H9 (cell line): Measurements from ENCODE around the gene FARP1. TPM values are rescaled to one million over a fixed set of nuclear protein-coding genes. Genes with fewer than 3 reads are reported as not detected.

Experiments used
- DNase-seq: peaks from one replicate; pipeline ENCODE4 v3.0.0-alpha.2; 2017
- H2AFZ ChIP-seq: one replicate; pipeline ENCODE4 v1.6.1; 2013; ENCODE audit warnings: mild to moderate bottlenecking, low read length, control low read depth, moderate library complexity
- H2AK5ac ChIP-seq: 2 replicates; pipeline ENCODE4 v1.6.1; 2013; ENCODE audit warnings: low read length, control low read depth, mixed read lengths; ENCODE audit not compliant: insufficient read length
- H2BK120ac ChIP-seq: one replicate; pipeline ENCODE4 v1.6.1; 2013; ENCODE audit warnings: low read depth, mild to moderate bottlenecking, low read length, control low read depth, inconsistent platforms; ENCODE audit not compliant: poor library complexity, severe bottlenecking
- H2BK12ac ChIP-seq: 2 replicates; pipeline ENCODE4 v1.6.1; 2013; ENCODE audit warnings: low read length, control low read depth, mixed read lengths, low read depth; ENCODE audit not compliant: insufficient read length
- H2BK15ac ChIP-seq: 2 replicates; pipeline ENCODE4 v1.6.1; 2013; ENCODE audit warnings: low read depth, low read length, control low read depth
- H2BK20ac ChIP-seq: one replicate; pipeline ENCODE4 v1.6.1; 2013; ENCODE audit warnings: low read depth, mild to moderate bottlenecking, low read length, control low read depth, inconsistent platforms; ENCODE audit not compliant: poor library complexity, severe bottlenecking
- H2BK5ac ChIP-seq: 2 replicates; pipeline ENCODE4 v1.6.1; 2013; ENCODE audit warnings: low read length, control low read depth, mixed read lengths; ENCODE audit not compliant: insufficient read length
- H3K14ac ChIP-seq: 2 replicates; pipeline ENCODE4 v1.6.1; 2013; ENCODE audit warnings: low read length, control low read depth; ENCODE audit not compliant: insufficient read depth
- H3K18ac ChIP-seq: 2 replicates; pipeline ENCODE4 v1.6.1; 2013; ENCODE audit warnings: low read depth, mild to moderate bottlenecking, mixed read lengths, low read length, control low read depth; ENCODE audit not compliant: insufficient read length
- H3K23ac ChIP-seq: 2 replicates; pipeline ENCODE4 v1.6.1; 2013; ENCODE audit warnings: low read length, control low read depth, mixed read lengths, low read depth; ENCODE audit not compliant: insufficient read length
- H3K23me2 ChIP-seq: 2 replicates; pipeline ENCODE4 v1.6.1; 2013; ENCODE audit warnings: low read depth, mild to moderate bottlenecking, mixed read lengths, low read length, control low read depth; ENCODE audit not compliant: insufficient read length, poor library complexity, severe bottlenecking
- H3K27ac ChIP-seq: 2 replicates; pipeline ENCODE4 v1.5.1; 2013; ENCODE audit warnings: low read length, control low read depth, mixed read lengths, low read depth; ENCODE audit not compliant: insufficient read length
- H3K27me3 ChIP-seq: 2 replicates; pipeline ENCODE4 v1.6.1; 2013; ENCODE audit warnings: low read length, control low read depth, inconsistent platforms; ENCODE audit not compliant: insufficient read depth
- H3K4ac ChIP-seq: 2 replicates; pipeline ENCODE4 v1.6.1; 2013; ENCODE audit warnings: low read depth, mild to moderate bottlenecking, control low read depth, inconsistent platforms, low read length, moderate library complexity
- H3K4me1 ChIP-seq: 2 replicates; pipeline ENCODE4 v1.6.1; 2013; ENCODE audit warnings: low read length, control low read depth, inconsistent platforms; ENCODE audit not compliant: insufficient read depth
- H3K4me2 ChIP-seq: 2 replicates; pipeline ENCODE4 v1.6.1; 2013; ENCODE audit warnings: low read length, control low read depth, mixed read lengths; ENCODE audit not compliant: insufficient read length, insufficient read depth
- H3K56ac ChIP-seq: 2 replicates; pipeline ENCODE4 v1.6.1; 2013; ENCODE audit warnings: low read depth, mild to moderate bottlenecking, mixed read lengths, low read length, control low read depth; ENCODE audit not compliant: insufficient read length
- H3K79me1 ChIP-seq: 2 replicates; pipeline ENCODE4 v1.6.1; 2013; ENCODE audit warnings: low read depth, mild to moderate bottlenecking, moderate library complexity, low read length, control low read depth, inconsistent platforms; ENCODE audit not compliant: insufficient read depth, poor library complexity, severe bottlenecking
- H3K79me2 ChIP-seq: 2 replicates; pipeline ENCODE4 v1.6.1; 2013; ENCODE audit warnings: low read length, control low read depth, inconsistent platforms; ENCODE audit not compliant: insufficient read depth
- H3K9ac ChIP-seq: 2 replicates; pipeline ENCODE4 v1.6.1; 2013; ENCODE audit warnings: low read length, control low read depth, mixed read lengths; ENCODE audit not compliant: insufficient read length; ENCODE audit errors: extremely low read depth
- H3K9me3 ChIP-seq: one replicate; pipeline ENCODE4 v1.6.1; 2013; ENCODE audit warnings: low read depth, low read length, inconsistent platforms; ENCODE audit not compliant: control insufficient read depth
- H3T11ph ChIP-seq: one replicate; pipeline ENCODE4 v1.6.1; 2013; ENCODE audit warnings: mild to moderate bottlenecking, low read length, control low read depth, inconsistent platforms
- H4K20me1 ChIP-seq: one replicate; pipeline ENCODE4 v1.6.1; 2013; ENCODE audit not compliant: control insufficient read depth, insufficient read length, insufficient read depth
- H4K5ac ChIP-seq: 2 replicates; pipeline ENCODE4 v1.6.1; 2013; ENCODE audit warnings: low read depth, mild to moderate bottlenecking, mixed read lengths, low read length, control low read depth; ENCODE audit not compliant: insufficient read length
- H4K8ac ChIP-seq: replicated peaks from 2 replicates; pipeline ENCODE4 v1.6.1; 2013; ENCODE audit warnings: low read length, control low read depth, mixed read lengths, low read depth; ENCODE audit not compliant: insufficient read length
- H4K91ac ChIP-seq: 2 replicates; pipeline ENCODE4 v1.6.1; 2013; ENCODE audit warnings: low read depth, mild to moderate bottlenecking, moderate library complexity, mixed read lengths, low read length, control low read depth; ENCODE audit not compliant: insufficient read length
- H3K27ac Mint-ChIP-seq, 3 experiments: 2 replicates in 2 of 3; 3 replicates in 1 of 3; pipeline ENCODE4 v1.8.0; 2020 to 2021; ENCODE audit warnings: mixed read lengths in 3 of 3, mild to moderate bottlenecking in 1 of 3, moderate library complexity in 1 of 3
- H3K27me3 Mint-ChIP-seq: 2 replicates; pipeline ENCODE4 v1.8.0; 2021; ENCODE audit warnings: low read depth, mild to moderate bottlenecking, moderate library complexity, mixed read lengths
- H3K36me3 Mint-ChIP-seq, 3 experiments: 2 replicates in 2 of 3; 3 replicates in 1 of 3; pipeline ENCODE4 v1.8.0; 2020 to 2021; ENCODE audit warnings: low read depth in 3 of 3, mixed read lengths in 3 of 3; ENCODE audit not compliant: insufficient read depth in 1 of 3
- H3K4me1 Mint-ChIP-seq, 2 experiments: 2 replicates each; pipeline ENCODE4 v1.8.0; 2020; ENCODE audit warnings: mixed read lengths in 2 of 2
- H3K4me3 Mint-ChIP-seq, 2 experiments: 2 replicates in 1 of 2; 3 replicates in 1 of 2; pipeline ENCODE4 v1.8.0; 2020 to 2021; ENCODE audit warnings: mild to moderate bottlenecking in 2 of 2, mixed read lengths in 2 of 2, moderate library complexity in 1 of 2
- H3K9me3 Mint-ChIP-seq, 2 experiments: 2 replicates in 1 of 2; 3 replicates in 1 of 2; pipeline ENCODE4 v1.8.0; 2020; ENCODE audit warnings: mild to moderate bottlenecking in 2 of 2, mixed read lengths in 2 of 2, moderate library complexity in 1 of 2
- WGBS: extraction: QIAGEN DNeasy Blood & Tissue Kit; methylation state at CpG from one replicate; pipeline ENCODE4 v1.1.7; 2013; ENCODE audit warnings: missing lambda C conversion rate, low lambda C conversion rate, mixed read lengths; ENCODE audit not compliant: insufficient read length; ENCODE audit errors: extremely low coverage; 5-methylcytosine and 5-hydroxymethylcytosine counted together
- total RNA-seq: library from RNA; stranded (reverse); gene quantifications from 2 replicates; pipeline ENCODE4 v1.2.1, GENCODE V29; 2021
- TF ChIP-seq, protein P1 (sequence below): fragments of 200-600 bp; sonication (generic); conservative IDR thresholded peaks from 3 replicates; pipeline ENCODE4 v1.8.0; 2021; ENCODE audit warnings: antibody characterized with exemption, mild to moderate bottlenecking

FARP1 gene
- total RNA-seq, 1 experiment from 2014 or later = 95.9 TPM

GRCh38 chr13:98239162-98240076, 96.5 kb downstream of the FARP1 start:
- Mint-ChIP-seq H3K4me1 (peaks cover 31 to 33% of the 10 kb centered on the region in 2 experiments), H3K27ac (peak overlapping the region; percentile 68 to 98 (median 95); a peak in 6 of 7 replicates), H3K9me3 (no peaks in the 10 kb centered on the region), H3K4me3 (no peak overlapping the region), H3K36me3 (peaks cover 0 to 10% (median 10%) of the 10 kb centered on the region in 3 experiments; a peak in 4 of 7 replicates), H3K27me3 (no peaks in the 10 kb centered on the region)
- Histone ChIP-seq H3K79me2 (peaks cover 4% of the 10 kb centered on the region; the same call in 1 of the 2 replicates), H2BK5ac (no peak overlapping the region), H3K56ac (no peak overlapping the region), H3K27me3 (no peaks in the 10 kb centered on the region), H3K4me1 (peaks cover 9% of the 10 kb centered on the region; the same call in 1 of the 2 replicates), H4K8ac (no peak overlapping the region), H3K23me2 (no peaks in the 10 kb centered on the region), H2BK20ac (no peak overlapping the region), H3K4ac (no peak overlapping the region), H3K9ac (no peak overlapping the region), H3K14ac (no peak overlapping the region), H2AK5ac (no peak overlapping the region), H2BK120ac (no peak overlapping the region), H2BK15ac (no peak overlapping the region), H3K4me2 (no peak overlapping the region), H4K20me1 (no peaks in the 10 kb centered on the region), H3K23ac (no peak overlapping the region), H3K79me1 (peaks cover 2% of the 10 kb centered on the region), H2AFZ (no peak overlapping the region), H2BK12ac (no peak overlapping the region), H3K27ac (no peak overlapping the region), H3K9me3 (no peaks in the 10 kb centered on the region), H3K18ac (no peak overlapping the region), H3T11ph (no peak overlapping the region), H4K91ac (no peak overlapping the region), H4K5ac (no peak overlapping the region)
- TF ChIP-seq, protein P1, sequence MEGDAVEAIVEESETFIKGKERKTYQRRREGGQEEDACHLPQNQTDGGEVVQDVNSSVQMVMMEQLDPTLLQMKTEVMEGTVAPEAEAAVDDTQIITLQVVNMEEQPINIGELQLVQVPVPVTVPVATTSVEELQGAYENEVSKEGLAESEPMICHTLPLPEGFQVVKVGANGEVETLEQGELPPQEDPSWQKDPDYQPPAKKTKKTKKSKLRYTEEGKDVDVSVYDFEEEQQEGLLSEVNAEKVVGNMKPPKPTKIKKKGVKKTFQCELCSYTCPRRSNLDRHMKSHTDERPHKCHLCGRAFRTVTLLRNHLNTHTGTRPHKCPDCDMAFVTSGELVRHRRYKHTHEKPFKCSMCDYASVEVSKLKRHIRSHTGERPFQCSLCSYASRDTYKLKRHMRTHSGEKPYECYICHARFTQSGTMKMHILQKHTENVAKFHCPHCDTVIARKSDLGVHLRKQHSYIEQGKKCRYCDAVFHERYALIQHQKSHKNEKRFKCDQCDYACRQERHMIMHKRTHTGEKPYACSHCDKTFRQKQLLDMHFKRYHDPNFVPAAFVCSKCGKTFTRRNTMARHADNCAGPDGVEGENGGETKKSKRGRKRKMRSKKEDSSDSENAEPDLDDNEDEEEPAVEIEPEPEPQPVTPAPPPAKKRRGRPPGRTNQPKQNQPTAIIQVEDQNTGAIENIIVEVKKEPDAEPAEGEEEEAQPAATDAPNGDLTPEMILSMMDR = no peak
- WGBS = no CpG with 5 or more reads among the region's 14 CpGs
- DNase-seq = peak; percentile 65
